Measurements from ENCODE around the gene CUL1.

CUL1 gene

GRCh38 chr7:148735967-148736366 lies 37.3 kb downstream of the CUL1 start:
- no peaks in the 10 kb centered on the region for H3K9me3 ChIP-seq (ENCODE audit: insufficient read depth, low read length, severe bottlenecking)
- H3K27me3 ChIP-seq (ENCODE audit: insufficient read depth, low read length, poor library complexity): no peaks in the 10 kb centered on the region
- no peaks in the 10 kb centered on the region for H3K4me1 ChIP-seq (ENCODE audit: insufficient read depth, low read length)
- H3K9ac ChIP-seq (ENCODE audit: low read depth, low read length): no peak overlapping the region
- peaks cover 87% of the 10 kb centered on the region for H3K36me3 ChIP-seq (ENCODE audit: insufficient read depth, low read length)
- H3K4me2 ChIP-seq (ENCODE audit: insufficient read depth, low read length): no peak overlapping the region
- no peak overlapping the region for H3K27ac ChIP-seq (ENCODE audit: low read length)
- no peak for TF ChIP-seq EZH2 (IDR thresholded peaks at IDR 0.05; ENCODE audit: borderline replicate concordance, low read depth, low read length, severe bottlenecking)
- TF ChIP-seq CTCF (IDR thresholded peaks at IDR 0.05; ENCODE audit: borderline replicate concordance, extremely low read depth, low read length, poor library complexity, severe bottlenecking): no peak
- H2AFZ ChIP-seq (ENCODE audit: low read depth, low read length): no peak overlapping the region
- DNase-seq (no peak), ATAC-seq (ENCODE audit: insufficient read depth, low read depth) (no peak)
- H4K20me1 ChIP-seq (ENCODE audit: insufficient read depth, low read length): peaks cover 32% of the 10 kb centered on the region
- peaks cover 79% of the 10 kb centered on the region for H3K79me2 ChIP-seq (ENCODE audit: insufficient read depth, low read length)
- H3K4me3 ChIP-seq (ENCODE audit: low read depth in 1 of 2, low read length in 2 of 2): no peak overlapping the region

GRCh38 chr7:148738737-148739535 lies 40.2 kb downstream of the CUL1 start:
- Histone ChIP-seq H3K79me2 (ENCODE audit: insufficient read depth, low read length) (peaks cover 72% of the 10 kb centered on the region), H3K27me3 (ENCODE audit: insufficient read depth, low read length, poor library complexity) (no peaks in the 10 kb centered on the region), H3K36me3 (ENCODE audit: insufficient read depth, low read length) (peaks cover 85% of the 10 kb centered on the region), H3K9me3 (ENCODE audit: insufficient read depth, low read length, severe bottlenecking) (peaks cover 9% of the 10 kb centered on the region), H2AFZ (ENCODE audit: low read depth, low read length) (no peak overlapping the region), H3K4me1 (ENCODE audit: insufficient read depth, low read length) (no peaks in the 10 kb centered on the region), H3K27ac (ENCODE audit: low read length) (no peak overlapping the region), H3K4me2 (ENCODE audit: insufficient read depth, low read length) (no peak overlapping the region), H4K20me1 (ENCODE audit: insufficient read depth, low read length) (peaks cover 19% of the 10 kb centered on the region), H3K9ac (ENCODE audit: low read depth, low read length) (no peak overlapping the region), H3K4me3 (ENCODE audit: low read depth in 1 of 2, low read length in 2 of 2) (no peak overlapping the region)
- no peak for ATAC-seq (ENCODE audit: insufficient read depth, low read depth)
- TF ChIP-seq CTCF (IDR thresholded peaks at IDR 0.05; ENCODE audit: borderline replicate concordance, extremely low read depth, low read length, poor library complexity, severe bottlenecking) (no peak), EZH2 (IDR thresholded peaks at IDR 0.05; ENCODE audit: borderline replicate concordance, low read depth, low read length, severe bottlenecking) (no peak)
- DNase-seq: no peak

- ATAC-seq (ENCODE audit: insufficient read depth, low read depth) (no peak), DNase-seq (no peak)
- no peak overlapping the region for H2AFZ ChIP-seq (ENCODE audit: low read depth, low read length)
- H3K9ac ChIP-seq (ENCODE audit: low read depth, low read length): no peak overlapping the region
- no peak for TF ChIP-seq CTCF (IDR thresholded peaks at IDR 0.05; ENCODE audit: borderline replicate concordance, extremely low read depth, low read length, poor library complexity, severe bottlenecking)
- TF ChIP-seq EZH2 (IDR thresholded peaks at IDR 0.05; ENCODE audit: borderline replicate concordance, low read depth, low read length, severe bottlenecking): no peak
- H3K4me3 ChIP-seq (ENCODE audit: low read depth in 1 of 2, low read length in 2 of 2): no peak overlapping the region
- H3K79me2 ChIP-seq (ENCODE audit: insufficient read depth, low read length): peaks cover 58% of the 10 kb centered on the region
- H3K27ac ChIP-seq (ENCODE audit: low read length): no peak overlapping the region
- peaks cover 24% of the 10 kb centered on the region for H4K20me1 ChIP-seq (ENCODE audit: insufficient read depth, low read length)
- H3K4me1 ChIP-seq (ENCODE audit: insufficient read depth, low read length): no peaks in the 10 kb centered on the region
- H3K4me2 ChIP-seq (ENCODE audit: insufficient read depth, low read length): no peak overlapping the region
- H3K36me3 ChIP-seq (ENCODE audit: insufficient read depth, low read length): peaks cover 37% of the 10 kb centered on the region
- no peaks in the 10 kb centered on the region for H3K27me3 ChIP-seq (ENCODE audit: insufficient read depth, low read length, poor library complexity)
- peaks cover 9% of the 10 kb centered on the region for H3K9me3 ChIP-seq (ENCODE audit: insufficient read depth, low read length, severe bottlenecking)
Observed at GRCh38 chr7:148746135-148746534, 47.4 kb downstream of the CUL1 start.

Measured in DND-41 (cell line).